ENCODE results near the gene DCST1. TPM values are rescaled to one million over a fixed set of nuclear protein-coding genes. Genes with fewer than 3 reads are reported as not detected.

Gene DCST1
- total and polyA plus RNA-seq, 2 of the 8 experiments (the other 6 are each of a cell fraction or from before 2014, with no cell fraction given): not detected

DNA sequence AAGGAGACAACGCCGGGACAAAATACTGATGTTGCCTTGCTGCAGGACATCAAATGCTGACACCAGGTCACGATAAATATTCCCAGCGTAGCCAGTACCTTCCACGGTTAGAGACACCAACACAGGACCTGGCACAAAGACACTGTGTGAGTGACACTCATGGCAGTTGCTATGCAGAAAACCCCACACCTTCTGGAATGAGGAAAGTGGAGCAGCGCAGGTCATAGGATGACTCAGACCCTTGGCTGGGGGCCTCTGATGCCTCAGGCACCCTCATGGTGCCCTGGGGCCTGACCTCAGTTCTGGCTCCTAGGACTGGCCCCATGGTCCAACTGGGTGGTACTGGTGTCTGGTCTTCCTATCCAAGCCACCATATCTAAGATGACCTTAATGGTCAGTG lies 7.0 kb upstream of the DCST1 start:
- POLR2A ChIA-PET (ENCODE audit: partially characterized antibody): no interaction called here
- TF ChIP-seq, protein P1, sequence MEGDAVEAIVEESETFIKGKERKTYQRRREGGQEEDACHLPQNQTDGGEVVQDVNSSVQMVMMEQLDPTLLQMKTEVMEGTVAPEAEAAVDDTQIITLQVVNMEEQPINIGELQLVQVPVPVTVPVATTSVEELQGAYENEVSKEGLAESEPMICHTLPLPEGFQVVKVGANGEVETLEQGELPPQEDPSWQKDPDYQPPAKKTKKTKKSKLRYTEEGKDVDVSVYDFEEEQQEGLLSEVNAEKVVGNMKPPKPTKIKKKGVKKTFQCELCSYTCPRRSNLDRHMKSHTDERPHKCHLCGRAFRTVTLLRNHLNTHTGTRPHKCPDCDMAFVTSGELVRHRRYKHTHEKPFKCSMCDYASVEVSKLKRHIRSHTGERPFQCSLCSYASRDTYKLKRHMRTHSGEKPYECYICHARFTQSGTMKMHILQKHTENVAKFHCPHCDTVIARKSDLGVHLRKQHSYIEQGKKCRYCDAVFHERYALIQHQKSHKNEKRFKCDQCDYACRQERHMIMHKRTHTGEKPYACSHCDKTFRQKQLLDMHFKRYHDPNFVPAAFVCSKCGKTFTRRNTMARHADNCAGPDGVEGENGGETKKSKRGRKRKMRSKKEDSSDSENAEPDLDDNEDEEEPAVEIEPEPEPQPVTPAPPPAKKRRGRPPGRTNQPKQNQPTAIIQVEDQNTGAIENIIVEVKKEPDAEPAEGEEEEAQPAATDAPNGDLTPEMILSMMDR (IDR thresholded peaks at IDR 0.05; ENCODE audit: control extremely low read depth in 1 of 3, insufficient read depth in 1 of 3, low read depth in 1 of 3, low read length in 3 of 3): no peak
- TF ChIP-seq, protein P2, sequence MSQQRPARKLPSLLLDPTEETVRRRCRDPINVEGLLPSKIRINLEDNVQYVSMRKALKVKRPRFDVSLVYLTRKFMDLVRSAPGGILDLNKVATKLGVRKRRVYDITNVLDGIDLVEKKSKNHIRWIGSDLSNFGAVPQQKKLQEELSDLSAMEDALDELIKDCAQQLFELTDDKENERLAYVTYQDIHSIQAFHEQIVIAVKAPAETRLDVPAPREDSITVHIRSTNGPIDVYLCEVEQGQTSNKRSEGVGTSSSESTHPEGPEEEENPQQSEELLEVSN (IDR thresholded peaks at IDR 0.05): no peak
- no peak for TF ChIP-seq EZH2 (IDR thresholded peaks at IDR 0.05; ENCODE audit: low read depth, low read length, severe bottlenecking)
- TF ChIP-seq RBBP5 (IDR thresholded peaks at IDR 0.05; ENCODE audit: borderline replicate concordance, low read depth, low read length): no peak
- TF ChIP-seq PHF8 (conservative IDR thresholded peaks at IDR 0.05; ENCODE audit: low read depth, low read length): no peak
- TF ChIP-seq SUZ12 (IDR thresholded peaks at IDR 0.05; ENCODE audit: low read length): no peak
- no peak for TF ChIP-seq BACH1 (IDR thresholded peaks at IDR 0.05; ENCODE audit: low read length)
- TF ChIP-seq CEBPB (IDR thresholded peaks at IDR 0.05; ENCODE audit: low read depth, low read length): no peak
- no peak for TF ChIP-seq JUND (IDR thresholded peaks at IDR 0.05; ENCODE audit: low read length)
- no peak for TF ChIP-seq RAD21 (IDR thresholded peaks at IDR 0.05 in 1 of 2, conservative IDR thresholded peaks at IDR 0.05 in 1 of 2; ENCODE audit: low read depth in 2 of 2, low read length in 2 of 2)
- no peak for TF ChIP-seq SP1 (IDR thresholded peaks at IDR 0.05; ENCODE audit: low read depth, low read length)

More for the DNA sequence above, 7.0 kb upstream of the DCST1 start:
- Histone ChIP-seq H3K23ac (ENCODE audit: insufficient read length) (no peak overlapping the region), H4K8ac (ENCODE audit: extremely low read depth, insufficient read depth, low read length) (no peak overlapping the region), H2BK15ac (ENCODE audit: low read length) (no peak overlapping the region; the same call in 1 of the 2 replicates), H3K4me2 (ENCODE audit: insufficient read depth in 1 of 2, low read depth in 2 of 2, low read length in 2 of 2) (no peak overlapping the region), H2BK12ac (ENCODE audit: low read depth, low read length) (no peak overlapping the region), H3K79me2 (ENCODE audit: control insufficient read depth in 1 of 2, insufficient read depth in 2 of 2, low read length in 2 of 2) (no peaks in the 10 kb centered on the region), H2AFZ (ENCODE audit: low read length) (no peak overlapping the region), H3K23me2 (ENCODE audit: low read depth, low read length) (no peaks in the 10 kb centered on the region), H2BK20ac (ENCODE audit: low read length) (no peak overlapping the region), H4K91ac (replicated peaks; ENCODE audit: insufficient read length, low read length) (no peak overlapping the region), H3K4me1 (replicated peaks in 1 of 4; ENCODE audit: control insufficient read depth in 3 of 4, insufficient read depth in 4 of 4, low read length in 3 of 4) (peaks cover 0 to 5% (median 0%) of the 10 kb centered on the region in 4 experiments; a peak in 2 of 7 replicates), H4K20me1 (replicated peaks in 1 of 2; ENCODE audit: control insufficient read depth in 1 of 2, insufficient read depth in 2 of 2, low read length in 2 of 2) (no peaks in the 10 kb centered on the region), H3K14ac (ENCODE audit: insufficient read length) (no peak overlapping the region), H3K27ac (ENCODE audit: low read depth, low read length) (no peak overlapping the region), H3K18ac (ENCODE audit: extremely low read depth, low read length) (no peak overlapping the region), H2BK5ac (ENCODE audit: low read depth, low read length) (no peak overlapping the region), H3K9ac (replicated peaks in 1 of 4; ENCODE audit: extremely low read depth in 1 of 4, low read depth in 3 of 4, low read length in 3 of 4) (no peak overlapping the region), H2BK120ac (replicated peaks; ENCODE audit: low read depth, low read length) (no peak overlapping the region), H3K4ac (replicated peaks; ENCODE audit: insufficient read length, low read depth, low read length) (no peak overlapping the region), H3K79me1 (ENCODE audit: low read depth, low read length) (no peaks in the 10 kb centered on the region), H3K4me3 (ENCODE audit: extremely low read depth in 1 of 4, insufficient read depth in 2 of 4, low read depth in 3 of 4, low read length in 4 of 4) (no peak overlapping the region), H3K36me3 (ENCODE audit: control insufficient read depth in 2 of 4, insufficient read depth in 4 of 4, low read length in 3 of 4) (no peaks in the 10 kb centered on the region), H2AK5ac (ENCODE audit: low read depth, low read length) (no peak overlapping the region), H3K56ac (replicated peaks; ENCODE audit: insufficient read length, low read depth, low read length) (no peak overlapping the region), H4K5ac (ENCODE audit: insufficient read length, low read depth, low read length) (no peak overlapping the region), H3K9me3 (ENCODE audit: insufficient read depth in 2 of 2, low read depth in 1 of 2, low read length in 1 of 2) (no peaks in the 10 kb centered on the region), H3K27me3 (replicated peaks in 1 of 4; ENCODE audit: control insufficient read depth in 3 of 4, extremely low read depth in 1 of 4, insufficient read depth in 3 of 4, low read length in 3 of 4) (peaks cover 0 to 3% (median 0%) of the 10 kb centered on the region in 4 experiments; a peak in 1 of 7 replicates)
- no peak for FAIRE-seq
- DNase-seq (ENCODE audit: low read depth in 1 of 2, low spot score in 2 of 2): no peak
- WGBS, 2 experiments (ENCODE audit: extremely low coverage in 1 of 2, insufficient coverage in 1 of 2, insufficient read length in 1 of 2, insufficient replicate concordance in 2 of 2, low coverage in 1 of 2, low lambda C conversion rate in 2 of 2, missing lambda C conversion rate in 1 of 2): 95% methylated on average over 6 of the region's 6 CpGs; no CpG with 5 or more reads in 1 of the 2 experiments
- CTCF ChIA-PET (ENCODE audit: partially characterized antibody): interaction anchor here (1.0 to 2.5 kb wide), 3 partner anchors 9 to 35 kb away, joined by 3 to 11 read pairs (median 6); no protein-coding TSS in a partner anchor
